Panc1 (cell line): ENCODE results near the gene RGS14.

ENCODE experiments used
- TCF7L2 ChIP-seq: IDR thresholded peaks from 2 replicates; pipeline ENCODE4 v1.6.1; 2011; ENCODE audit warnings: mild to moderate bottlenecking, low read depth, low read length, inconsistent platforms
- TF ChIP-seq, protein P1 (sequence below): fragments of 450-650 bp; IDR thresholded peaks from 2 replicates; pipeline ENCODE4 v1.5.1; 2017; ENCODE audit warnings: mild to moderate bottlenecking

DNA sequence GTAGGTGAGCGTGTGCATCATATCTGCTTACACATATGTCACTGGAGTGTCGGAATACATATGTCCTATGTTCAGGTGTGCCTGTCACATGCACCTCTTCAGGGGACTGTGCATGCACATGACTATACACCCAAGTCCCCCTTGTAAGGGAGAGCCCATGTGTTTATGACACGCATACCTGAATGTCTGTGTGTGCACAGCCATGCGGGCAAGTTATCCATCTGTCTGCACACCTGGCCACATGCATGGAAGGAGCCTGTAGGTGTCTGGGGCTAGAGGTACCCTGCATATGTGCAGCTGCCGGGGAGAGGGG is 622 bp upstream of the RGS14 start:
- TF ChIP-seq, protein P1, sequence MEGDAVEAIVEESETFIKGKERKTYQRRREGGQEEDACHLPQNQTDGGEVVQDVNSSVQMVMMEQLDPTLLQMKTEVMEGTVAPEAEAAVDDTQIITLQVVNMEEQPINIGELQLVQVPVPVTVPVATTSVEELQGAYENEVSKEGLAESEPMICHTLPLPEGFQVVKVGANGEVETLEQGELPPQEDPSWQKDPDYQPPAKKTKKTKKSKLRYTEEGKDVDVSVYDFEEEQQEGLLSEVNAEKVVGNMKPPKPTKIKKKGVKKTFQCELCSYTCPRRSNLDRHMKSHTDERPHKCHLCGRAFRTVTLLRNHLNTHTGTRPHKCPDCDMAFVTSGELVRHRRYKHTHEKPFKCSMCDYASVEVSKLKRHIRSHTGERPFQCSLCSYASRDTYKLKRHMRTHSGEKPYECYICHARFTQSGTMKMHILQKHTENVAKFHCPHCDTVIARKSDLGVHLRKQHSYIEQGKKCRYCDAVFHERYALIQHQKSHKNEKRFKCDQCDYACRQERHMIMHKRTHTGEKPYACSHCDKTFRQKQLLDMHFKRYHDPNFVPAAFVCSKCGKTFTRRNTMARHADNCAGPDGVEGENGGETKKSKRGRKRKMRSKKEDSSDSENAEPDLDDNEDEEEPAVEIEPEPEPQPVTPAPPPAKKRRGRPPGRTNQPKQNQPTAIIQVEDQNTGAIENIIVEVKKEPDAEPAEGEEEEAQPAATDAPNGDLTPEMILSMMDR, result no peak
- TF ChIP-seq TCF7L2, result no peak
